ENCODE results near the gene ARMH2.
"Not testable (repeated sequence)": the region's sequence is repeated elsewhere in the genome, so short reads cannot be mapped to it uniquely, and the experiment has no call there.

Gene ARMH2

DNA sequence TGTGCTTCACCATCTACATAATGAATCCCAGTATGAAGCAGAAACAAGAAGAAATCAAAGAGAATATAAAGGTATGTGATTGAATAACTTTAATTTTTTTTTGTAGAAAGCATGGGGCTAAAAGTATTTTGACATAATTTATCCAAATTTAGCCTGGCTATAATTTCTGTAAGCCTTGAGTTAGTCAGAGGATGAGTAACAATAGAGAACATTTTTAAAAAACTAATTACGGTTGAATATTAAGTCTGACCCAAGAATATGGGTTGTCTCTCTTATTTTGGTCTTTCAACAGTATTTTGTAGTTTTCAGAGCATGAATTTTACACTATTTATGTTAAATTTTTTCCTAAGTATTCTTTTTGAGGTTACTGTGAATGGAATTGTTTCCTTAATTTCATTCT lies 21.5 kb downstream of the ARMH2 start:
- TF ChIP-seq, protein P1, sequence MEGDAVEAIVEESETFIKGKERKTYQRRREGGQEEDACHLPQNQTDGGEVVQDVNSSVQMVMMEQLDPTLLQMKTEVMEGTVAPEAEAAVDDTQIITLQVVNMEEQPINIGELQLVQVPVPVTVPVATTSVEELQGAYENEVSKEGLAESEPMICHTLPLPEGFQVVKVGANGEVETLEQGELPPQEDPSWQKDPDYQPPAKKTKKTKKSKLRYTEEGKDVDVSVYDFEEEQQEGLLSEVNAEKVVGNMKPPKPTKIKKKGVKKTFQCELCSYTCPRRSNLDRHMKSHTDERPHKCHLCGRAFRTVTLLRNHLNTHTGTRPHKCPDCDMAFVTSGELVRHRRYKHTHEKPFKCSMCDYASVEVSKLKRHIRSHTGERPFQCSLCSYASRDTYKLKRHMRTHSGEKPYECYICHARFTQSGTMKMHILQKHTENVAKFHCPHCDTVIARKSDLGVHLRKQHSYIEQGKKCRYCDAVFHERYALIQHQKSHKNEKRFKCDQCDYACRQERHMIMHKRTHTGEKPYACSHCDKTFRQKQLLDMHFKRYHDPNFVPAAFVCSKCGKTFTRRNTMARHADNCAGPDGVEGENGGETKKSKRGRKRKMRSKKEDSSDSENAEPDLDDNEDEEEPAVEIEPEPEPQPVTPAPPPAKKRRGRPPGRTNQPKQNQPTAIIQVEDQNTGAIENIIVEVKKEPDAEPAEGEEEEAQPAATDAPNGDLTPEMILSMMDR (conservative IDR thresholded peaks at IDR 0.05; ENCODE audit: low read length) = no peak
- DNase-seq (ENCODE audit: low read depth) = no peak
- H3K4me3 ChIP-seq (ENCODE audit: low read length) = no peak overlapping the region

DNA sequence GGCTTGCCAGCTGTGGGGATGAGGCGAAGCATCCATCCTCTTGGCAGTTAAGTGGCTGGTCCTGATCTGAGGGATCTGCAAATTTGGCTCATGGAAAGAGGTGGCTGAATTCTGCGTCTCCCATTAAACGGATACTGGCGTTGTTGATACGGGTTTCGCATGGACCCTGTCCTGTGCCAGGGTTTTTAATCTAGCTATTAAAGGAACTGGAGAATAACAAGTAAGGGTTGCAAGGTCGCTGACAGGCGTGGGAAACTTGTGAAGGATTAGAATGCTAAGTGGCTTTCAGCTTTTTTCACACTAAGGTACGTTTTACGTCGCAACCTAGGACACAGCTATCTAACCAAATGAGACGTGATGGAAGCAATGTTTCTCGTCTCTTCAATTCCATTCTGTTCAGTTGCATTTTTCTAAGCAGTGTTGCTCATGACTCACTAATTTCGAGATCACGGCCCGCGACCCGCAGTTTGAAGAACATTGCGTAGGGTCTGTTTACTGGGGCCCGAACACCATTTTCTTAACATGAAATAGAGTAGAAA lies 23.1 kb downstream of the ARMH2 start:
- DNase-seq (ENCODE audit: low read depth) = peak; percentile 65
- peak overlapping the region; percentile 100 for H3K4me3 ChIP-seq (ENCODE audit: low read length)
- TF ChIP-seq, protein P1 (conservative IDR thresholded peaks at IDR 0.05; ENCODE audit: low read length) = no peak

DNA sequence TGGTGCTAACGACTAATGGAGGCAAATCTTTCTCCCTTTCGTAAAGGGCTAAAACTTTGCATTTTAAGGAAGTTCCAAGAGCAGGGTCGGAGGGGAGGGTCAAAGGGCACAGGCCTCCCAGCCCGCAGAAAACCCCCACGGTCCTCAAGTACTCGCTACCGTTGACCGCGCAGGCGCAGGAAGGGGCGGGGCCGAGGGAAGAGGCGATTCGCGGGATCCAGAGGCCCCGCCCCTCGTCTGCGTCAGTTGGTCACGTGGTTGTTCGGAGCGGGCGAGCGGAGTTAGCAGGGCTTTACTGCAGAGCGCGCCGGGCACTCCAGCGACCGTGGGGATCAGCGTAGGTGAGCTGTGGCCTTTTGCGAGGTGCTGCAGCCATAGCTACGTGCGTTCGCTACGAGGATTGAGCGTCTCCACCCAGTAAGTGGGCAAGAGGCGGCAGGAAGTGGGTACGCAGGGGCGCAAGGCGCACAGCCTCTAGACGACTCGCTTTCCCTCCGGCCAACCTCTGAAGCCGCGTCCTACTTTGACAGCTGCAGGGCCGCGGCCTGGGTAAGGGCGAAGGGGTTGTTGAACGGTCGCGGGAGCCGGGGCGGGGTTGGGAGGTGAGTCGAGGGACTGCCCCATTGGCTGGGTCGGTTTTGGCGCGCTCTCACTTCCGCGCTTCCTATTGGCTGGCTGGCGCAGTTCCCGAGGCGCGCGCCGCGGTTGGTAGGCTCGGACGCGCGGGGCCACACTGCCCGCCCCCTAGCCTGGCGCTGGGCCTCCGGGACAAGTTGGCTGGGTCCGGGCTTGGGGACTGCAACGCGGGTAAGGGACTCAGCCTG lies 23.8 kb downstream of the ARMH2 start, which contains the start of gene GMNN:
TSS of gene GMNN (plus strand) at position 242 of the 824 bp plus-strand sequence. CDS start 2,310 bp downstream, outside the sequence.
- H3K4me3 ChIP-seq (ENCODE audit: low read length) = peak within 1 kb of the TSS; percentile 100
- TF ChIP-seq, protein P1 (conservative IDR thresholded peaks at IDR 0.05; ENCODE audit: low read length) = no peak
- peak; percentile 90 for DNase-seq (ENCODE audit: low read depth)

DNA sequence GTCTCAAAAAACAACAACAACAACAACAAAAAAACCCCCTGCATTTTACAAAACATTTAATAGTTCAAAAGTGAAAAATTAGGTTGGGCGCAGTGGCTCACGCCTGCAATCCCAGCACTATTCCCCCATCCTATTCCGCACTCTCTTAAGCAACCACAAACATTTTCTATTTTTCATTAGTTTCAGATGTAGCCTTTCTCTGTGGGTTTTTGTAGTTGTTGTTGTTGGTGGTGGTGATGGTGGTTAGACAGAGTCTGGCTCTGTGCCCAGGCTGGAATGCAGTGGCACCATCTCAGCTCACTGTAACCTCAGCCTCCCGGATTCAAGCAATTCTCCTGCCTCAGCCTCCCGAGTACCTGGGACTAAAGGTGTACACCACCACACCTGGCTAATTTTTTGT lies 30.4 kb downstream of the ARMH2 start:
- no peak overlapping the region for H3K4me3 ChIP-seq (ENCODE audit: low read length)
- DNase-seq (ENCODE audit: low read depth) = peak; percentile 87
- TF ChIP-seq, protein P1 (conservative IDR thresholded peaks at IDR 0.05; ENCODE audit: low read length) = no peak

DNA sequence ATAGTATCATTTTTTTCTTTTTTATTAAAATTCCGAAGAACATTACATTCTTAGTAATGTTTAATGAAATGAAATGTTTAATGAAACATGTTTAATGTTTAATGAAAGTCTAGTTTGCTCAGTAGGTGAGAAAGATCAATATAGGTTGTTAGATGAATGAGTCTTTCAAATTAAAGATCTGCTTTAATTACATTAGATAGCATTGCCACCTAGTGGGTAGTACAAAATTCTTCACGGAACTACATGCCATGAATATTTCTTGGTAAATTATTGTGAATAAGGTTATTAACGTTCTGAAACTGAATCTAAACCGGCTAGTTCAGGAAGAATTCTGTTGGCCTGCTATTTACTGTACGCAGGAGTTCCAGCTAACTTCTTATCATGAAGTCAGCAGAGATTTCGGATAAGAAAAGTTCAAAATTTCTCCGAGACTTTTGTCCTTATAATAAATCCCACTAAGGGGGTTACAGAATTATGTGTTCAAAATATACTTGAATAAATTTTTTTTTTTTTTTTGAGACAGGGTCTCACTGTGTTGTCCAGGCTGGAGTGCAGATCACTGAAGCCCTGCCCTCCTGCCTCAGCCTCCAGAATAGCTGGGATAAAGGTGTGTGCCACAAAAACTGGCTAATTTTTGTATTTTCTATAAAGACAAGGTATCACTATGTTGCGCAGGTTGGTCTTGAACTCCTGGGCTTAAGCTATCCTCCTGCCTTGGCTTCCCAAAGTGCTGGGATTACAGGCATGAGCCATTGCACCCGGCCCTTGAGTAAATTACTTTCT lies 31.8 kb downstream of the ARMH2 start:
- DNase-seq (ENCODE audit: low read depth) = peak; percentile 54
- TF ChIP-seq, protein P1 (conservative IDR thresholded peaks at IDR 0.05; ENCODE audit: low read length) = peak; percentile 60
- H3K4me3 ChIP-seq (ENCODE audit: low read length) = no peak overlapping the region

DNA sequence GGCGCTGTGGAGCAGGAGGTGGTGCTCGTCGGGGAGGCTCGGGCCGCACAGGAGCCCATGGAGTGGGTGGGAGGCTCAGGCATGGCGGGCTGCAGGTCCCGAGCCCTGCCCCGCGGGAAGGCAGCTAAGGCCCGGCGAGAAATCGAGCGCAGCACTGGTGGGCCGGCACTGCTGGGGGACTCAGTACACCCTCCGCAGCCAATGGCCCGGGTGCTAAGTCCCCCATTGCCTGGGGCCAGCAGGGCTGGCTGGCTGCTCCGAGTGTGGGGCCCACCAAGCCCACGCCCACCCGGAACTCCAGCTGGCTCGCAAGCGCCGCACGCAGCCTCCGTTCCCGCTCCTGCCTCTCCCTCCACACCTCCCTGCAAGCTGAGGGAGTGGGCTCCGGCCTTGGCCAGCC lies 32.7 kb downstream of the ARMH2 start:
- H3K4me3 ChIP-seq (ENCODE audit: low read length); DNase-seq (ENCODE audit: low read depth): not testable (repeated sequence)

DNA sequence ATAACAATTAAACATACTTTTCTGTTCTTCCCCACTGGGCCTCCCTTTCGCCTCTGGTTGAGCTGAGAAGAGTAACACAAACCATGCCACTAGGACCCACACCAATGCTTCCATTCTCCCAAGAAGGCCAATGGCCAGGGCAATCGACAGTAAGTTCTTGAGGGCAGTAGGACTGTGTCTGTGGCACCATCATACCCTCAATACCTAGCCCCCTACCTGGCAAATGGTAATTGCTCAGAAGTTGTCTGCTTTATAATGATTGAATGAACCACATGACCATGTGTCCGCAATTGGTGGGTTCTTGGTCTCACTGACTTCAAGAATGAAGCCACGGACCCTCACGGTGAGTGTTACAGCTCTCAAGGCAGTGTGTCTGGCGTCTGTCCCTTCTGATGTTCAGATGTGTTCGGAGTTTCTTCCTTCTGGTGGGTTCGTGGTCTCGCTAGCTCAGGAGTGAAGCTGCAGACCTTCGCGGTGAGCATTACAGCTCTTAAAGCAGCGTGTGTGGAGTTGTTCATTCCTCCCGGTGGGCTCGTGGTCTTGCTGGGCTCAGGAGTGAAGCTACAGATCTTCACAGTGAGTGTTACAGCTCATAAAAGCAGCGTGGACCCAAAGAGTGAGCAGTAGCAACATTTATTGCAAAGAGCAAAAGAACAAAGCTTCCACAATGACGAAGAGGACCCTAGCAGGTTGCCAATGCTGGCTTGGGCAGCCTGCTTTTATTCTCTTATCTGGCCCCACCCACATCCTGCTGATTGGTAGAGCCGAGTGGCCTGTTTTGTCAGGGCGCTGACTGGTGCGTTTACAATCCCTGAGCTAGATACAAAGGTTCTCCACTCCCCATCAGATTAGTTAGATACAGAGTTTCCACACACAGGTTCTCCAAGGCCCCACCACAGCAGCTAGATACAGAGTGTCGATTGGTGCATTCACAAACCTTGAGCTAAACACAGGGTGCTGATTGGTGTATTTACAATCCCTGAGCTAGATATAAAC lies 33.6 kb downstream of the ARMH2 start:
- DNase-seq (ENCODE audit: low read depth); H3K4me3 ChIP-seq (ENCODE audit: low read length): not testable (repeated sequence)
